ENCODE measurements around the gene OBSCN. TPM values are rescaled to one million over a fixed set of nuclear protein-coding genes. Genes with fewer than 3 reads are reported as not detected.

The OBSCN gene
- total RNA-seq, 1 experiment from 2014 or later = 10.5 TPM

GRCh38 chr1:228417061-228417460 is 209.2 kb downstream of the OBSCN start:
- Histone ChIP-seq H3K4me1 (ENCODE audit: control insufficient read depth, insufficient read depth, low read length) (peaks cover 6% of the 10 kb centered on the region; the same call in 1 of the 2 replicates), H3K4me3 (ENCODE audit: low read depth in 2 of 2, low read length in 2 of 2) (no peak overlapping the region)
- BruUV-seq (replicated peaks) = no TSS peak

DNA sequence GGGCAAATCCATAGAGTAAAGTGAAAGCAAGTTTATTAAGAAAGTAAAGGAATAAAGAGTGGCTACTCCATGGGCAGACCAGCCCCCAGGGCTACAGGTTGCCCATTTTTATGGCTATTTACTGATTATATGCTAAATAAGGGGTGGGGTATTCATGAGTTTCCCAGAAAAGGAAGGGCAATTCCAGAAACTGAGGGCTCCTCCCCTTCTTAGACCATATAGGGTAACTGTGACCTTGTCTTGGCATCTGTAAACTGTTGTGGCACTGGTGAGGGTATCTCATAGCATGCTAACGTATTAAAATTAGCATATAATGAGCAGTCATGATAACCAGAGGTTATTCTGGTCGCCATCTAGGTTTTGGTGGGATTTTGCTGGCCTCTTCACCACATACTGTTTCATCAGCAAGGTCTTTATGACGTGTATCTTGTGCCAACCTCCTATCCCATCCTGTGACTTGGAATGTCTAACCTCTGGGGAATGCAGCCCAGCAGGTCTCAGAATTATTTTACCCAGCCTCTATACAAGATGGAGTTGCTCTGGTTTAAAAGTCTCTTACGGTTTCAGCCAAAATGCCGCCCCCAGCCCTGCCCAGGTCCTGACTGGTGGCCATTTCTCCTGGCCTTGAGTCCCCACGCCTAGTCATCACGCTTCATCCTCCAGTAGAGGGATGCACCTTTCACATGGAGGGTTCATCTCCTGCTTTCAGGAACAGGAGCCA is 209.8 kb downstream of the OBSCN start:
- no TSS peak for BruUV-seq (replicated peaks)
- Histone ChIP-seq H3K4me1 (ENCODE audit: control insufficient read depth, insufficient read depth, low read length) (peaks cover 6% of the 10 kb centered on the region; the same call in 1 of the 2 replicates), H3K4me3 (ENCODE audit: low read depth in 2 of 2, low read length in 2 of 2) (no peak overlapping the region), H3K27ac (ENCODE audit: low read length) (no peak overlapping the region), H3K9me3 (ENCODE audit: control insufficient read depth, insufficient read depth, low read depth, low read length) (no peaks in the 10 kb centered on the region), H3K36me3 (ENCODE audit: control insufficient read depth, insufficient read depth, low read length) (no peaks in the 10 kb centered on the region), H3K27me3 (ENCODE audit: control insufficient read depth, insufficient read depth, low read length) (no peaks in the 10 kb centered on the region)
- DNase-seq (ENCODE audit: low read depth, low spot score) = no peak
- intact Hi-C loops (cut with micrococcal nuclease; ENCODE audit: unreplicated experiment) (no loop called here), in situ Hi-C loops (cut with HindIII; ENCODE audit: low pct_unique_long_range_greater_than_20kb, low sequenced_read_pairs) (no loop called here)
- ChIA-PET POLR2A (no interaction called here), CTCF (no interaction called here)
- no peak for ATAC-seq
- TF ChIP-seq REST (IDR thresholded peaks at IDR 0.05; ENCODE audit: insufficient read depth in 1 of 2, low read depth in 2 of 2, low read length in 1 of 2) (no peak), POLR2AphosphoS5 (IDR thresholded peaks at IDR 0.05; ENCODE audit: low read depth, low read length) (no peak), SIN3A (IDR thresholded peaks at IDR 0.05; ENCODE audit: borderline replicate concordance, insufficient read depth, low read depth, low read length) (no peak)
- TF ChIP-seq, protein P1, sequence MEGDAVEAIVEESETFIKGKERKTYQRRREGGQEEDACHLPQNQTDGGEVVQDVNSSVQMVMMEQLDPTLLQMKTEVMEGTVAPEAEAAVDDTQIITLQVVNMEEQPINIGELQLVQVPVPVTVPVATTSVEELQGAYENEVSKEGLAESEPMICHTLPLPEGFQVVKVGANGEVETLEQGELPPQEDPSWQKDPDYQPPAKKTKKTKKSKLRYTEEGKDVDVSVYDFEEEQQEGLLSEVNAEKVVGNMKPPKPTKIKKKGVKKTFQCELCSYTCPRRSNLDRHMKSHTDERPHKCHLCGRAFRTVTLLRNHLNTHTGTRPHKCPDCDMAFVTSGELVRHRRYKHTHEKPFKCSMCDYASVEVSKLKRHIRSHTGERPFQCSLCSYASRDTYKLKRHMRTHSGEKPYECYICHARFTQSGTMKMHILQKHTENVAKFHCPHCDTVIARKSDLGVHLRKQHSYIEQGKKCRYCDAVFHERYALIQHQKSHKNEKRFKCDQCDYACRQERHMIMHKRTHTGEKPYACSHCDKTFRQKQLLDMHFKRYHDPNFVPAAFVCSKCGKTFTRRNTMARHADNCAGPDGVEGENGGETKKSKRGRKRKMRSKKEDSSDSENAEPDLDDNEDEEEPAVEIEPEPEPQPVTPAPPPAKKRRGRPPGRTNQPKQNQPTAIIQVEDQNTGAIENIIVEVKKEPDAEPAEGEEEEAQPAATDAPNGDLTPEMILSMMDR (IDR thresholded peaks at IDR 0.05) = no peak

More at GRCh38 chr1:228417061-228417460, 209.2 kb downstream of the OBSCN start:
- CTCF ChIA-PET = no interaction called here
- in situ Hi-C loops (cut with HindIII; ENCODE audit: low pct_unique_long_range_greater_than_20kb, low sequenced_read_pairs) (no loop called here), intact Hi-C loops (cut with micrococcal nuclease; ENCODE audit: unreplicated experiment) (no loop called here)
- Histone ChIP-seq H3K27ac (ENCODE audit: low read length) (no peak overlapping the region), H3K9me3 (ENCODE audit: control insufficient read depth, insufficient read depth, low read depth, low read length) (no peaks in the 10 kb centered on the region), H3K27me3 (ENCODE audit: control insufficient read depth, insufficient read depth, low read length) (no peaks in the 10 kb centered on the region), H3K36me3 (ENCODE audit: control insufficient read depth, insufficient read depth, low read length) (no peaks in the 10 kb centered on the region)
- TF ChIP-seq TCF7L2 (IDR thresholded peaks at IDR 0.05; ENCODE audit: low read depth, low read length) (no peak), REST (IDR thresholded peaks at IDR 0.05; ENCODE audit: insufficient read depth in 1 of 2, low read depth in 2 of 2, low read length in 1 of 2) (no peak), POLR2AphosphoS5 (IDR thresholded peaks at IDR 0.05; ENCODE audit: low read depth, low read length) (no peak), SIN3A (IDR thresholded peaks at IDR 0.05; ENCODE audit: borderline replicate concordance, insufficient read depth, low read depth, low read length) (no peak)
- TF ChIP-seq, protein P1 (IDR thresholded peaks at IDR 0.05) = no peak
- no peak for ATAC-seq
- POLR2A ChIA-PET = no interaction called here
- DNase-seq (ENCODE audit: low read depth, low spot score) = no peak
